SU-DHL-6 (cell line): ENCODE data around the gene SLX1B.
"Not testable (repeated sequence)": the region's sequence is repeated elsewhere in the genome, so short reads cannot be mapped to it uniquely, and the experiment has no call there.

Experiments
- EZH2phosphoT487 ChIP-seq: fragments of 200-600 bp; sonication (generic), shearing (Covaris generic); conservative IDR thresholded peaks from 2 replicates; pipeline ENCODE4 v1.6.1; 2018; ENCODE audit warnings: mild to moderate bottlenecking, antibody characterized with exemption, low read length, moderate library complexity, mixed read lengths
- TF ChIP-seq, protein P1 (sequence below): fragments of 200-600 bp; sonication (generic); IDR thresholded peaks from one replicate; pipeline ENCODE4 v1.5.1; 2017; ENCODE audit warnings: antibody characterized with exemption, mild to moderate bottlenecking, low read length, moderate library complexity; ENCODE audit not compliant: insufficient read depth, poor library complexity, severe bottlenecking

- TF ChIP-seq, protein P1, sequence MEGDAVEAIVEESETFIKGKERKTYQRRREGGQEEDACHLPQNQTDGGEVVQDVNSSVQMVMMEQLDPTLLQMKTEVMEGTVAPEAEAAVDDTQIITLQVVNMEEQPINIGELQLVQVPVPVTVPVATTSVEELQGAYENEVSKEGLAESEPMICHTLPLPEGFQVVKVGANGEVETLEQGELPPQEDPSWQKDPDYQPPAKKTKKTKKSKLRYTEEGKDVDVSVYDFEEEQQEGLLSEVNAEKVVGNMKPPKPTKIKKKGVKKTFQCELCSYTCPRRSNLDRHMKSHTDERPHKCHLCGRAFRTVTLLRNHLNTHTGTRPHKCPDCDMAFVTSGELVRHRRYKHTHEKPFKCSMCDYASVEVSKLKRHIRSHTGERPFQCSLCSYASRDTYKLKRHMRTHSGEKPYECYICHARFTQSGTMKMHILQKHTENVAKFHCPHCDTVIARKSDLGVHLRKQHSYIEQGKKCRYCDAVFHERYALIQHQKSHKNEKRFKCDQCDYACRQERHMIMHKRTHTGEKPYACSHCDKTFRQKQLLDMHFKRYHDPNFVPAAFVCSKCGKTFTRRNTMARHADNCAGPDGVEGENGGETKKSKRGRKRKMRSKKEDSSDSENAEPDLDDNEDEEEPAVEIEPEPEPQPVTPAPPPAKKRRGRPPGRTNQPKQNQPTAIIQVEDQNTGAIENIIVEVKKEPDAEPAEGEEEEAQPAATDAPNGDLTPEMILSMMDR = not testable (repeated sequence)
- not testable (repeated sequence) for TF ChIP-seq EZH2phosphoT487
Measured at GRCh38 chr16:29423587-29423986, 30.7 kb upstream of the SLX1B start.
